G401.6 (cell line): ENCODE results near the gene H2AZ2.
"Not testable (repeated sequence)": the region's sequence is repeated elsewhere in the genome, so short reads cannot be mapped to it uniquely, and the experiment has no call there.

ENCODE experiments used
- FAIRE-seq: peaks from 2 replicates; lab custom pipeline; 2012; peaks lifted over from hg19 to GRCh38; lab: Jason Lieb, UNC

The H2AZ2 gene

DNA sequence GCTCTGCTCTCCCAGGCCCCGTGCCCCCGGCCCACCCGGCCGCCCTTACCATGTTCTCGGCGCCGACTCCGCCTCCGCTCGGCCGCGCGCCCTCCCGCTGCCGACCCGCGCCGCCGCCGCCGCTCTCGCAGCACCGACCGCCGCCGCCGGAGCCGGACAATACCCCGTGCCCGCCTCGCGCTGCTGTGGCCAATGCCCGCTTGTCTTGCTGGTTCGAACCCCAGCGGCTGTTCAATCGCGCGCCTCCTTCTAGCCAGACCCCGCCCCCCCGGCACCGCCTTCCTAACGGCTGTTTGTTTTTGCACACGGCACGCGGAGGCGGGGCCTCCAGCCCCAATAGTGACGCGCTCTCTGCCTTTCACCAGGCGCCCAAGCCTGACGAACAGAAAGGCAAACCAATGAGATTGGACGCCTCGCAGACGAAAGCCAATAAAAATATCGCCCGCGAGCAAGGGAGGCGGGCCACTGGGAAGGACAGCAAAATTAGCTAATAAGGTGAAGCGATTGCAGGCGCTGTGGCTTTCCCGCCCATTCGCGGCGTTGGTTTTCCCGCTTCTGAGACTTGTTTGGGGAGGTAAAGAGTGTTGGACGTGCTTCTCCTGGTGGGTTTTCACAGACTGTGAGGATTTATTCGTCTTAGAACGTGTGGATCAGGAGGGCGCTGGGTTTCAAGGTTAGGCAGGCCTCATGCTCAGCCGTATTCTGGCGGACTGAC lies at the start of gene H2AZ2:
TSS of gene H2AZ2 (minus strand) at position 168 of the 715 bp plus-strand sequence. CDS start at position 52, 116 bp downstream.
- peak; percentile 98 for FAIRE-seq

DNA sequence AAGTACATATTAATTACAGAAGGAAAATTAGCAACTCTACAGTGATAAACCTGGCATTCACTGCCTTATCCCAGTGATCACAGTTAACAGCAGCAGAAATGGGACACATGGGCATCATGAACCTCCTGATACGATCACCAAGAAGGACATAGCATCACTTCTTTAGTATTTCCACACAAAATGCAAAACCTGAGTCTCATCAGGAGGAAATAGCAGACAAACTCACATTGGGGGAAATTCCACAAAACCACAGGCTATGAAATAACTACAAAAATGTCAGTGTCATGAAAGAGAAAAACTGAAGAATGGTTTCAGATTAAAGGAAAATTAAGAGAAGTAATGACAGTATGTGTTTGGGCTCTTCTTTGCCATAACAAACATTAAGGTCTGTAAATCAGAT lies 49.4 kb upstream of the H2AZ2 start:
- no peak for FAIRE-seq

GRCh38 chr7:44894888-44895580 lies 47.1 kb upstream of the H2AZ2 start:
- FAIRE-seq = no peak

DNA sequence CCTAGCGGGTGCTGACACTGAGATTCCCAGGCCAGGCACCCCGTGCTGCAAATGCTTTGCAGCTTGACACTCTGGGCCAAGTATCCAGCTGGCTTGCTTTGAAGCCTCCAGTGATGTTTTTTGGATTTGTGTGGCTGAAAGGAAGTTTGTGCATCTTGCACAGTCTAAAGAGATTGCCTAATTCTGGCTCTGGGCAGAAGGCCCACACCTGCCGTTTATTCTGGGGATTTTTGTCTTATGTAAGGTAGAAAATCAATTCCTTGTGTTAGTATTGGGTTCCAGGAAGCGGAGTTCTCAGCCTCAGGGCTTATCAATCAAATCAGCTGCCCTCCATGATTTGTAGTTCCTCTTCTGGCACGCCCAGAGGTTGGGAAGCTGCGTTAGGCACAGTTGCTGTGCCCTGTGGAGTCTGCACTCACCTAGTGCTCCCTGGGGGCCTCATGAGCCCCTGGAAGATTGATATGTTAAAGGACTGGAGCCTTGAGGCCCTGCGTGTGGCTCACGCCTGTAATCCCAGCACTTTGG lies 45.9 kb upstream of the H2AZ2 start:
- FAIRE-seq = no peak

GRCh38 chr7:44891791-44892190 lies 43.9 kb upstream of the H2AZ2 start:
- no peak for FAIRE-seq

DNA sequence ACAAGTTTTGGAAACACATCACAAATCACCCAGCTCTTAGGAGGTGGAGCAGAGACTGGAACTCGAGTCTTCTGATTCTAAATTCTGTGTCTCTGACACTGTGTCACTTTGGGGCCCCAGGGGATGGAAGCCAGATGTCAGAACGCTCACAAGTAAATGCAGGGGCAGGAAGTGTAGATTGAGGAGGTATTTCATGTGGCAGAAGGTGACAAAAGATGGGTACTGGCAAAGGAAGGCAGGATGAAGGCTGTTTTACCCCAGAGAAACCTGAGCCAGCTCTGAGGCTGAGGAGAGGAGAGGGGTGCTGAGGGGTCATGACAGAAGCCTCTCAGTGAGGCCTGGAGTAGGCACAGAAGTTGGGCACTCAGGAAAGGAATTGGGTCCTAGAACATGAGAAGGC lies 43.5 kb upstream of the H2AZ2 start:
- FAIRE-seq = no peak

DNA sequence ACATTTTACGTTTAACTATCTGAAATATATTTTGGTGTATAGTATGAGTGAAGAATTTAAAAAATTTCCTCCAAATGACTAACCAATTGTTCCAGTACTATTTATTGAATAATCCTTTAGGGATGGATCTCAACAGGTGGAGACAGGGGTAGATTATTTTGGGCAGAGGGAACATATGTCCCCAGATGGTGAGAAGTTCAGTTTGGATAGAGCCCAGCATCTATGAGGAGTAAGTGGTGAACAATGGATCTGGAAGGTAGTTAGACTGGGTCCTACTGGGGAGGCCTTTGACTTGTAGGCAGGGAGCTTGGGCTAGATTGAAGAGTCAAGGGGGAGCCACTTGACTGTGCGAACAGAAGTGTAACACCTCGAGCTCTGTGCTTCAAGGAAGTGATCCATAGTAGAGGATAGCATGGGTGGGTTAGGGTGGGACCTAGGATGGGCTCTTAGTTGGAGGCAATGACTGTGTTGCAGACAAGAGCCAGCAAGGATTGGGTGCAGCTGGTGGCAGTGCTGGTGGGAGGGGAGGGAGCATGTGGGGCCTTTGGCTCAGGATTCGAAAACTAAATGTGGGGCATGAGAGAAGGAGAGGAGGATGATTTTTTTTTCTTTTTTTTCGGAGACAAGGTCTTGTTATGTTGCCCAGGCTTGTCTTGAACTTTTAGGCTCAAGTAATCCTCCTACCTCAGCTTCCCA lies 41.3 kb upstream of the H2AZ2 start:
- no peak for FAIRE-seq

- no peak for FAIRE-seq
Observed at GRCh38 chr7:44887293-44887692, 39.4 kb upstream of the H2AZ2 start.

GRCh38 chr7:44885394-44886317 lies 37.8 kb upstream of the H2AZ2 start, which contains the start of gene PURB:
Gene PURB, minus strand, starts transcription at chr7:44885530. Its CDS starts 182 bp downstream, at chr7:44885348.
- no peak for FAIRE-seq

- FAIRE-seq = no peak
Observed at GRCh38 chr7:44884621-44885393, 36.9 kb upstream of the H2AZ2 start.

- FAIRE-seq = no peak
Observed at GRCh38 chr7:44883961-44884620, 36.2 kb upstream of the H2AZ2 start.

GRCh38 chr7:44882899-44883298 lies 35.0 kb upstream of the H2AZ2 start:
- no peak for FAIRE-seq

- no peak for FAIRE-seq
Observed at GRCh38 chr7:44881610-44882009, 33.7 kb upstream of the H2AZ2 start.

- FAIRE-seq = peak; percentile 3
Observed at GRCh38 chr7:44881066-44881600, 33.2 kb upstream of the H2AZ2 start.

- no peak for FAIRE-seq
Observed at GRCh38 chr7:44880317-44881018, 32.6 kb upstream of the H2AZ2 start.

DNA sequence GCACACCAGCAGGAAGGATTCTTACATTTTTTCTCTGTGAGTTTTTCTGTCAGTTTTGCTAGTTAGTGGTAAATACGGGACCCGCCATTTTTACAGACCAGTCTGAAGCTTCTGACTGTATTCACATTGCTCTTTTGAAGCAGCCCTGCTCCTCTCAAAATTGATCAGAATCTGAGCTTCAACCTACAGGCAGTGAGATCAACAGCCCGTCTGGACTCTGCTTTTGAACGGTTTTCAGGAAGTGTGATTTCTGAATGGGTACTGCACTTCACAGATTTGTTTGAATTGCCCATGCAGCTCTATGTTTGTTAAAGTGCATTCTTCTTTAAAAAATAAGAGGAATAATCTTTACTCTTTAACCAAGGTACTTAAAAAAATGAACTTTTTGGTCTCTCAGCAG lies 28.5 kb upstream of the H2AZ2 start:
- FAIRE-seq = no peak

DNA sequence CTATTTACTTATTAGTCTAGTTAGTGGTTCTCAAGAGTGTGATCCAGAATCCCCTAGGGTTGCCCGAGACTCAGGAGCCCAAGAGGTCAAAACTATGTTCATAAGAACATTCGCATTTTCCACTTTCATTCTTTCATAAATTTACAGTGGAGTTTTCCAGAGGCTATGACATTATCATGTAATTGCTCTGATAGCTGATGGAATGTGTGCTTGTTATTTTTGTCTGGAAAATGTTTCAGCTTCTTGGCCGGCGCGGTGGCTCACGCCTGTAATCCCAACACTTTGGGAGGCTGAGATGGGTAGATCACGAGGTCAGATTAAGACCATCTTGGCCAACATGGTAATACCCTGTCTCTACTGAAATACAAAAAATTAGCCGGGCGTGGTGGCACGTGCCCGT lies 27.4 kb upstream of the H2AZ2 start:
- no peak for FAIRE-seq

GRCh38 chr7:44872787-44873186 lies 24.9 kb upstream of the H2AZ2 start:
- FAIRE-seq = no peak

GRCh38 chr7:44871918-44872317 lies 24.0 kb upstream of the H2AZ2 start:
- not testable (repeated sequence) for FAIRE-seq

DNA sequence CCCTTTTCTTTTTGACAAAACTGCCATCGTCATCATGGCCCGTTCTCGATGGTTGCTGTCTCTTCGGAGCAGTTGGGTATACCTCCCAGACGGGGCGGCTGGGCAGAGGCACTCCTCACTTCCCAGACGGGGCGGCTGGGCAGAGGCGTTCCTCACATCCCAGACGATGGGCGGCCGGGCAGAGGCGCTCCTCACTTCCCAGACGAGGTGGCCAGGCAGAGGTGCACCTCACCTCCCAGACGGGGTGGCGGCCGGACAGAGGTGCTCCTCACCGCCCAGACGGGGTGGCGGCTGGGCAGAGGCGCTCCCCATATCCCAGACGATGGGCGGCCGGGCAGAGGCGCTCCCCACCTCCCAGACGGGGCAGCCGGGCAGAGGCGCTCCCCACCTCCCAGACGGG lies 22.9 kb upstream of the H2AZ2 start:
- FAIRE-seq = not testable (repeated sequence)
